MM.1S (cell line): Measurements from ENCODE around the gene HOXB7.

Experiments used
- DNase-seq: peaks from one replicate; pipeline ENCODE4 v3.0.0-alpha.2; 2015
- H2AFZ ChIP-seq: fragments of 300-600 bp; sonication (generic); 2 replicates; pipeline ENCODE4 v1.6.0; 2016; ENCODE audit warnings: antibody characterized with exemption, low read length
- H3F3A ChIP-seq: fragments of 300-600 bp; sonication (generic); 2 replicates; pipeline ENCODE4 v1.6.1; 2016; ENCODE audit warnings: mild to moderate bottlenecking, antibody characterized with exemption, low read length, moderate library complexity, mixed read lengths; ENCODE audit not compliant: insufficient read depth
- H3K27ac ChIP-seq: fragments of 300-600 bp; sonication (generic); 2 replicates; pipeline ENCODE4 v1.5.1; 2016; ENCODE audit warnings: mild to moderate bottlenecking, low read length
- H3K27me3 ChIP-seq: fragments of 300-600 bp; sonication (generic); replicated peaks from 2 replicates; pipeline ENCODE4 v1.6.0; 2016; ENCODE audit warnings: low read length; ENCODE audit not compliant: insufficient read depth
- H3K36me3 ChIP-seq: fragments of 300-600 bp; sonication (generic); replicated peaks from 2 replicates; pipeline ENCODE4 v1.6.1; 2016; ENCODE audit warnings: mild to moderate bottlenecking, low read length, mixed read lengths; ENCODE audit not compliant: insufficient read depth
- H3K4me1 ChIP-seq: fragments of 300-600 bp; sonication (generic); 2 replicates; pipeline ENCODE4 v1.6.1; 2016; ENCODE audit warnings: low read length, mixed read lengths
- H3K4me2 ChIP-seq: fragments of 300-600 bp; sonication (generic); 2 replicates; pipeline ENCODE4 v1.6.0; 2016; ENCODE audit warnings: low read depth, low read length
- H3K4me3 ChIP-seq: fragments of 300-600 bp; sonication (generic); 2 replicates; pipeline ENCODE4 v1.5.1; 2016; ENCODE audit warnings: low read length, mixed read lengths
- H3K79me2 ChIP-seq: fragments of 300-600 bp; sonication (generic); 2 replicates; pipeline ENCODE4 v1.6.1; 2016; ENCODE audit warnings: mixed run types, low read length, mixed read lengths
- H3K9ac ChIP-seq: fragments of 300-600 bp; sonication (generic); 2 replicates; pipeline ENCODE4 v1.6.1; 2016; ENCODE audit warnings: low read length, mixed read lengths
- H3K9me2 ChIP-seq: fragments of 300-600 bp; sonication (generic); replicated peaks from 2 replicates; pipeline ENCODE4 v1.6.1; 2016; ENCODE audit warnings: mild to moderate bottlenecking, low read length, mixed read lengths; ENCODE audit not compliant: insufficient read depth
- H3K9me3 ChIP-seq: fragments of 300-600 bp; sonication (generic); replicated peaks from 2 replicates; pipeline ENCODE4 v1.6.1; 2016; ENCODE audit warnings: mild to moderate bottlenecking, low read length, mixed read lengths; ENCODE audit not compliant: insufficient read depth
- H4K20me1 ChIP-seq: fragments of 300-600 bp; sonication (generic); 2 replicates; pipeline ENCODE4 v1.6.1; 2016; ENCODE audit warnings: mild to moderate bottlenecking, low read length, moderate library complexity, mixed read lengths; ENCODE audit not compliant: insufficient read depth
- EZH2 ChIP-seq: fragments of 300-600 bp; sonication (generic); optimal IDR thresholded peaks from 2 replicates; pipeline ENCODE3; 2017; ENCODE audit warnings: low read depth, mild to moderate bottlenecking, antibody characterized with exemption, low read length, mixed read lengths
- EZH2phosphoT487 ChIP-seq: fragments of 300-600 bp; sonication (generic); IDR thresholded peaks from 2 replicates; pipeline ENCODE4 v1.6.1; 2018; ENCODE audit warnings: antibody characterized with exemption, low read length
- TF ChIP-seq, protein P1 (sequence below): fragments of 300-600 bp; sonication (generic); IDR thresholded peaks from 2 replicates; pipeline ENCODE4 v1.5.1; 2016; ENCODE audit warnings: antibody characterized with exemption, low read length, mixed read lengths

The HOXB7 gene

DNA sequence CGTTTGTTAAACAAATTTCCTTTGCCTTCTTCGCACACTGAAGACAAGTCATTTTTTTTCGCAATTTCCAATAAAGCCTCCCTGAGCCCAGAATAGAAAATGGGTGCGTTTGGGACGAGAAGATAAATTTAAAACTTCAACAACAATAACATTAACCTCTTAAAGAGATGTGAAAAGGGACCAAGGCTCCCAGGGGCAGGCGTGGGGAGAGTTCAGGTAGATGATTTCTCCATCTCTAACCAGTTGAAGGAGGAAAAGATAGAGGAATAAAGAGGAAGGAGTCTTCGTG is 31.4 kb downstream of the HOXB7 start:
- Histone ChIP-seq H3K27ac (no peak overlapping the region), H3K4me3 (no peak overlapping the region), H3K4me2 (peak overlapping the region; percentile 86; the same call in 1 of the 2 replicates), H3K9me2 (no peaks in the 10 kb centered on the region), H3K9me3 (no peaks in the 10 kb centered on the region), H3K36me3 (no peaks in the 10 kb centered on the region), H3F3A (no peaks in the 10 kb centered on the region), H2AFZ (no peak overlapping the region), H3K27me3 (no peaks in the 10 kb centered on the region), H4K20me1 (no peaks in the 10 kb centered on the region), H3K4me1 (peaks cover 8% of the 10 kb centered on the region), H3K9ac (no peak overlapping the region), H3K79me2 (peaks cover 12% of the 10 kb centered on the region)
- no peak for DNase-seq
- TF ChIP-seq EZH2, result no peak
- no peak for TF ChIP-seq EZH2phosphoT487
- TF ChIP-seq, protein P1, sequence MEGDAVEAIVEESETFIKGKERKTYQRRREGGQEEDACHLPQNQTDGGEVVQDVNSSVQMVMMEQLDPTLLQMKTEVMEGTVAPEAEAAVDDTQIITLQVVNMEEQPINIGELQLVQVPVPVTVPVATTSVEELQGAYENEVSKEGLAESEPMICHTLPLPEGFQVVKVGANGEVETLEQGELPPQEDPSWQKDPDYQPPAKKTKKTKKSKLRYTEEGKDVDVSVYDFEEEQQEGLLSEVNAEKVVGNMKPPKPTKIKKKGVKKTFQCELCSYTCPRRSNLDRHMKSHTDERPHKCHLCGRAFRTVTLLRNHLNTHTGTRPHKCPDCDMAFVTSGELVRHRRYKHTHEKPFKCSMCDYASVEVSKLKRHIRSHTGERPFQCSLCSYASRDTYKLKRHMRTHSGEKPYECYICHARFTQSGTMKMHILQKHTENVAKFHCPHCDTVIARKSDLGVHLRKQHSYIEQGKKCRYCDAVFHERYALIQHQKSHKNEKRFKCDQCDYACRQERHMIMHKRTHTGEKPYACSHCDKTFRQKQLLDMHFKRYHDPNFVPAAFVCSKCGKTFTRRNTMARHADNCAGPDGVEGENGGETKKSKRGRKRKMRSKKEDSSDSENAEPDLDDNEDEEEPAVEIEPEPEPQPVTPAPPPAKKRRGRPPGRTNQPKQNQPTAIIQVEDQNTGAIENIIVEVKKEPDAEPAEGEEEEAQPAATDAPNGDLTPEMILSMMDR, result no peak

DNA sequence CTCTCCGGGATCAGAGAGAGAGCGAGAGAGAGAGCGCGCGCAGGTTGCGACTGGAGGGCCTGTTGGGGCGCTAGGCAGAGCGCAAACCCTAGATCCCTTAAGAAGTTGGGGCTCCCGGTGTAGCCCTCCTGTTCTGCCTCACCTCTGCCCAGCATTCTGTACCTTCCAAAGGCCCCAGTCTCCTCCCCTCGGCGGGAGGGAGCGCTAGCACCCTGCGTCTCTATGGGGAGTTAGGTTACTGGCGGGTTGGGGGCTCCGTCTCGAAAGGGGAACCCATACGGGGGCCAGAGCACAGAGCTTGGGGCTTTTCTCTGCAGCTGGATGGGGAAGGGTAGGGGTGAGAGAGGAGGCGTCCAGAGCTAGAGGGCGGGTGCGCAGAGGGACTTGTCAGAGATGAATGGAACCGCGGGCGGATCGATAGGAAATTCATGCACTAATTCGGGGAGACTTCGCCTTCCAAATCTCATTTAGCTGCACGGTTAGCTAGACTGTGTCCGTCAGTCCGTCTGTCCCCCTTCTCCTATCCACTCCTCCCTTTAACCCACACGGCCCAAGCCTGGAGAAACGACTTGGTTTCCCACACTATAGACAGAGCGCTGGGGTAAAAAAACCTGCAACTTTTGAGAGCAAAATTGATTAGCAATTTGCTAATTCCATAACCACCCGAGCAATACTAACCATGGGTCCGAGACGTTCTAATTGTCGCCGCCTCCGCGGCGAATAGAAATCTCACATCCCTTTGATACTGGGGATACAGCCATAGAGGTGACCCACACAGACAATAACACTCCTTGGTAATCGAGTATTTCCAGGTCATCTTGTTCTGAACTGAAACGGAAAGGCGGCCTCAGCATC is 32.0 kb downstream of the HOXB7 start:
- TF ChIP-seq, protein P1, result no peak
- TF ChIP-seq EZH2phosphoT487, result no peak
- TF ChIP-seq EZH2, result no peak
- H3K27ac ChIP-seq, result peak overlapping the region; percentile 22; the same call in 1 of the 2 replicates
- H3K4me1 ChIP-seq, result peaks cover 8% of the 10 kb centered on the region
- no peak for DNase-seq
- H4K20me1 ChIP-seq, result no peaks in the 10 kb centered on the region
- H3K9ac ChIP-seq, result peak overlapping the region; percentile 74
- no peaks in the 10 kb centered on the region for H3K36me3 ChIP-seq
- H3K4me2 ChIP-seq, result peak overlapping the region; percentile 86
- H3F3A ChIP-seq, result no peaks in the 10 kb centered on the region
- H3K27me3 ChIP-seq, result no peaks in the 10 kb centered on the region
- peak overlapping the region; percentile 75 for H2AFZ ChIP-seq
- no peaks in the 10 kb centered on the region for H3K9me2 ChIP-seq
- H3K4me3 ChIP-seq, result peak overlapping the region; percentile 79
- H3K9me3 ChIP-seq, result no peaks in the 10 kb centered on the region
- peaks cover 12% of the 10 kb centered on the region for H3K79me2 ChIP-seq

DNA sequence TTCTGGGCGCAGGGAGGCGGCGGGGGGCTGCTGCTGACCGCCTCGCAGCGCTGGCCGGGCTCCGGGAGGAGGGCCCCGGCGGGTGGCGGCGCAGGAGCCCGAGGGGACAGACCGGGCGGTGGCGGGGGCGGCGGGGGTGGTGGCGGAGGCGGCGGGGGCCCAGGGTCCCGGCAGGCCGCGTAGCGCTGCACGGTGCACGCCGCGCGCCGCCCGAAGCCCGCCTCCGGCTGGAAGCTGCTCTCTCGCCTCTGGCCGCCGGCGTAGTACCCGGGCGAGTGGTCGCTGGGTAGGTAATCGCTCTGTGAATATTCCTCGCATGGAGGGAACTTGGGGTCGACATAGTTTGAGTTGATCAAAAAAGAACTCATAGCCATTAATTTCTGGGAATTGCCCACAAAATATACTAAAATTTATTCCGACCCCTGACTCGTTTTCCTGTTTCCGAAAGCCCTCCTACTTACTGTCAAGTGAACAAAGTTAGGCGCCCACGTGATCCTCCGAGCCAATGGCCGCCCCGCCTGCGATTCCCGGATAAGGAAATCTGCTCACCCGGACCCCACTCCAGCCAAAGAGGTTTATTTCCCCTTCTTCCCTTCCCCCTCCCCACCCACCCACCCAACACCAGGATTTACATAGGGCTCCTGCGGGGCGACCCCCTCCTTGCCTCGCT is 32.7 kb downstream of the HOXB7 start, which contains the start of gene HOXB4:
Gene HOXB4 (minus strand): TSS at position 405 of the 670 bp plus-strand sequence. CDS start 31 bp downstream, at position 374.
- Histone ChIP-seq H4K20me1 (no peaks in the 10 kb centered on the region), H3K27ac (peak within 1 kb of the TSS; percentile 22; the same call in 1 of the 2 replicates), H3K27me3 (no peaks in the 10 kb centered on the region), H3K36me3 (no peaks in the 10 kb centered on the region), H3K9ac (peak within 1 kb of the TSS; percentile 81), H3K79me2 (peaks cover 12% of the 10 kb centered on the region), H3F3A (no peaks in the 10 kb centered on the region), H2AFZ (peak within 1 kb of the TSS; percentile 78), H3K4me3 (peak within 1 kb of the TSS; percentile 79), H3K4me2 (peak within 1 kb of the TSS; percentile 86), H3K9me2 (no peaks in the 10 kb centered on the region), H3K9me3 (no peaks in the 10 kb centered on the region), H3K4me1 (peaks cover 8% of the 10 kb centered on the region)
- DNase-seq, result peak; percentile 80
- TF ChIP-seq EZH2phosphoT487 (no peak), EZH2 (no peak)
- TF ChIP-seq, protein P1, result no peak
